Measurements from ENCODE around the gene HMX1. TPM values are rescaled to one million over a fixed set of nuclear protein-coding genes. Genes with fewer than 3 reads are reported as not detected.

HMX1 gene
- total RNA-seq, 1 donor from 2014 or later, result not detected

DNA sequence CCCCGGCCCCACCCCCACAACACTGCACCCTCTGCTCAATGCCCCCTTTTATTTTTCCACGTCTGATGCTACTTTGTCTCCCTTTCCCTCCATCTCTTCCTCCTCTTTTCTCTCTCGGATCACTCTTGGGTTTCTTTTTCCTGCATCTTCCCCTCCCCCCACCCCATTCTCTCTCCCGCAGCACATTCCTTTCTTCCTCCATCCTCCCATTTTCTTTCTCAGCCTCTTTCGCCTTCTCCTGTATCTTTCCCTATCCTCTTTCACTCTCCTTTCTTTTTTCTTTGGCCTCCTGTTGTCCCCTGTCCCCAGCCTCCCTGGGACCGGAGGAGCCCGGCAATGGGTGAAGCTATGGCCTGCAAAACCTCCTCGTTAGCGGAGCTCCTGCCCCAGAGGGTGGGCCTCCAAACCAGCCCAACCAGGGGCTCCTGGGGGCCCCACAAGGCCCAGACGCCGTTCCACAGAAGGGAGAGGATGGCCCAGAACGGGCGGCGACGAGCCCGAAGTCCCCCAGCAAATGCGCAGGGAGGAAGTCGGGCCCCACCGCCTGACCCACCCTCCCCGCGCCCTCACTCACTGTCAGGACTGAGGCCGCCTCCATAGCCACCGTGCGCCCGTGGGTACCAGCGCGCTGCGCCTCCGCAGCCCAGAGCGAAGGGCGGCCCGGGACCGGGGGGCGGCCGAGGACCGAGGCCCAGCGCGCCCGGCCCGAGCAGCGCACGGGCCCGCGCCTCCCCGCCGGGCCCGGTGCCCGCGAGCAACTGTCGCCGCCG lies 807 bp downstream of the HMX1 start:
- intact Hi-C loops (cut with micrococcal nuclease), result no loop called here
- H3K27ac ChIP-seq (replicated peaks), result no peak overlapping the region
- TF ChIP-seq, protein P1, sequence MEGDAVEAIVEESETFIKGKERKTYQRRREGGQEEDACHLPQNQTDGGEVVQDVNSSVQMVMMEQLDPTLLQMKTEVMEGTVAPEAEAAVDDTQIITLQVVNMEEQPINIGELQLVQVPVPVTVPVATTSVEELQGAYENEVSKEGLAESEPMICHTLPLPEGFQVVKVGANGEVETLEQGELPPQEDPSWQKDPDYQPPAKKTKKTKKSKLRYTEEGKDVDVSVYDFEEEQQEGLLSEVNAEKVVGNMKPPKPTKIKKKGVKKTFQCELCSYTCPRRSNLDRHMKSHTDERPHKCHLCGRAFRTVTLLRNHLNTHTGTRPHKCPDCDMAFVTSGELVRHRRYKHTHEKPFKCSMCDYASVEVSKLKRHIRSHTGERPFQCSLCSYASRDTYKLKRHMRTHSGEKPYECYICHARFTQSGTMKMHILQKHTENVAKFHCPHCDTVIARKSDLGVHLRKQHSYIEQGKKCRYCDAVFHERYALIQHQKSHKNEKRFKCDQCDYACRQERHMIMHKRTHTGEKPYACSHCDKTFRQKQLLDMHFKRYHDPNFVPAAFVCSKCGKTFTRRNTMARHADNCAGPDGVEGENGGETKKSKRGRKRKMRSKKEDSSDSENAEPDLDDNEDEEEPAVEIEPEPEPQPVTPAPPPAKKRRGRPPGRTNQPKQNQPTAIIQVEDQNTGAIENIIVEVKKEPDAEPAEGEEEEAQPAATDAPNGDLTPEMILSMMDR (IDR thresholded peaks at IDR 0.05; ENCODE audit: borderline replicate concordance), result no peak
- H3K4me1 ChIP-seq, result peaks cover 15% of the 10 kb centered on the region
- H3K9me3 ChIP-seq (replicated peaks), result no peaks in the 10 kb centered on the region
- peaks cover 100% of the 10 kb centered on the region for H3K27me3 ChIP-seq (ENCODE audit: low read depth)
- H3K36me3 ChIP-seq, result no peaks in the 10 kb centered on the region
- peak overlapping the region; percentile 43 for H3K4me3 ChIP-seq
- no peak for DNase-seq

- no peak for DNase-seq
- intact Hi-C loops (cut with micrococcal nuclease), result no loop called here
- H3K4me1 ChIP-seq, result peaks cover 15% of the 10 kb centered on the region
- no peak overlapping the region for H3K4me3 ChIP-seq
- TF ChIP-seq, protein P1 (IDR thresholded peaks at IDR 0.05; ENCODE audit: borderline replicate concordance), result no peak
- H3K36me3 ChIP-seq, result no peaks in the 10 kb centered on the region
- peaks cover 100% of the 10 kb centered on the region for H3K27me3 ChIP-seq (ENCODE audit: low read depth)
- H3K27ac ChIP-seq (replicated peaks), result no peak overlapping the region
- no peaks in the 10 kb centered on the region for H3K9me3 ChIP-seq (replicated peaks)
Observed at GRCh38 chr4:8869898-8870646, 1.6 kb downstream of the HMX1 start.

DNA sequence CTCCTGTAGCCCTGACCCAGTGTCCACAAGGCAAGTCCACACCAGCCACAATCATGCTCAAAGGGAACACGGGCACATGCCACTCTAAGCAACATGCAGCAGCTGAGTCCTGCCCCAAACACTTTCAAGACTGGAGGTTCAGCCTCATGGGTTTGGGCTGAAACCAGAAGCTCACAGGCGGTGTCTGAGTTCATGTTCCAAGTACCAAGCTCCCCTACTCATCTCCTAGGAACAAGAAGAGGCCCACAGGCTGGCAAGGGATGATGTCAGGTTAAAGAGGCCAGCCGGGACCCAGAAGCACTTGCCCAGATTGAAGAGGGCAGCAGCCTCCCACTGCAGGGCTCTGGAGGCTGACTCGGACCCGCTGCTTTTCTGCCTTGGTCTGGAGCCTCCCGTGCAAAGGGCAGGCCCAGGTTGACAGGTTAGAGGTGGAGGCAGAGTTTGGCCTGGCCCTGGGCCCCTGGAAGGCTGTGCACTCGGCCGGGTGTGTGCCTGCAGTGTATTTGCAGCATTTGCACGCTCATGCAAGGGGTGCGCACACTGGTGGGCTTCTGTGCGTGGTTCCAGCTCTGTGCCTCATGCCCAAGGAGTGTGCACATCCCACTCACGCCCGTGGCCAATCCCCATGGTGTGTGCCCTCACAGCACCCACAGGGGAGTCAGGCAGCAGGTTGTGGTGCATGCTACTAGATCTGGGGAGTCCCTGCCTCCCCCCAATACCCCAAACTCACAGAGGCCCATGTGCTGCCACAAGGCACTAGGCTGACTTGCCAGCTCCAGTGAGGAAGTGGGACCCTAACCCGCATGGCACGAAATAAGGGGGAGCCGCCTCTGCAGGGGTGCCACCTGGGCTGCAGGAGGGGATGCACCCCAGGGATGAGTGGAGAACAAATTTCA lies 2.4 kb downstream of the HMX1 start:
- Histone ChIP-seq H3K36me3 (no peaks in the 10 kb centered on the region), H3K4me3 (no peak overlapping the region), H3K9me3 (replicated peaks) (no peaks in the 10 kb centered on the region), H3K27me3 (ENCODE audit: low read depth) (peaks cover 100% of the 10 kb centered on the region), H3K4me1 (peaks cover 15% of the 10 kb centered on the region), H3K27ac (replicated peaks) (no peak overlapping the region)
- intact Hi-C loops (cut with micrococcal nuclease), result no loop called here
- no peak for DNase-seq
- TF ChIP-seq, protein P1 (IDR thresholded peaks at IDR 0.05; ENCODE audit: borderline replicate concordance), result no peak

DNA sequence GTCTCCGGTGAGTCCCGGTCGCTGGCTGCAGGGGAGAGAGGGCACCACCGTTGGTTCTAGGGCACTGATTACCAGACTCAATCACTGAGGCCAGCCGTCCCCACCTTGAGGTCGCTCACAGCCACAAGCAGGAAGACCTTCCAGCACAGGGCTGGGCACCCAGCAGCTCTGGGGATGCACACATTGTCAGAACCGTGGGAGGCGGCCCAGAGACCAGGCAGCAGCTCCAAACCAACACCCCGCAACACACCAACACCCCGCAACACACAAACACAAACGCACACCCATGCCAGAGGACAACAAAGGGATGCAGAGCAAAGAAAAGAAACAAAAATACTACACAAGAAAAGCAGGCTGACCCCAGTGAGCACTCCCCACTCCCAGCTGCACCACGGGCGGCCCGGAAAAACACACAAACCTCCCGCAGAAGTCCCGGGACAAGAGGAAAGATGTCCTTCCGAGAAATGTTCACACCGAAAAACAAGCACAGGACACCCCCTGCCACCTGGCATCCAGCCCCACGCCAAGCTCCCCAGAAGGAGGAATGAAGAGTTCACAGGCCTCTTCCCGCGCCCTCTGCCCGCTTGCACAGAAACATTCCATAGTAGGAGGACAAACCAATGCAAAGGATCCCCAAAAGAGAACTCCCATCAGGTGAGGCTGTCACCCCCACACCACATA lies 3.2 kb downstream of the HMX1 start:
- Histone ChIP-seq H3K36me3 (no peaks in the 10 kb centered on the region), H3K9me3 (replicated peaks) (no peaks in the 10 kb centered on the region), H3K27ac (replicated peaks) (no peak overlapping the region), H3K27me3 (ENCODE audit: low read depth) (peaks cover 100% of the 10 kb centered on the region), H3K4me3 (peak overlapping the region; percentile 17), H3K4me1 (peaks cover 15% of the 10 kb centered on the region)
- no peak for DNase-seq
- intact Hi-C loops (cut with micrococcal nuclease), result no loop called here
- TF ChIP-seq, protein P1 (IDR thresholded peaks at IDR 0.05; ENCODE audit: borderline replicate concordance), result no peak
